ENCODE measurements around the gene MX2. TPM values are rescaled to one million over a fixed set of nuclear protein-coding genes. Genes with fewer than 3 reads are reported as not detected.

Gene MX2
- total RNA-seq (2014; rRNA removed; shearing (Covaris generic)) (8.1 and 9.2 TPM in 2 replicates), polyA plus RNA-seq (2016; fragmentation: Nextera tagmentation; extraction: Ambion mirVana) (5.4 and 6.1 TPM in 2 replicates)
- long read RNA-seq = 0 reads

- Mint-ChIP-seq H3K27me3 (ENCODE audit: insufficient read depth, low read depth, poor library complexity) (peaks cover 2% of the 10 kb centered on the region), H3K4me3 (no peak within 1 kb of the TSS), H3K36me3 (ENCODE audit: low read depth) (no peaks in the 10 kb centered on the region), H3K9me3 (no peaks in the 10 kb centered on the region), H3K4me1 (peaks cover 12% of the 10 kb centered on the region), H3K27ac (no peak within 1 kb of the TSS)
- TF ChIP-seq CREB1 (CRISPR knock-in tag; IDR thresholded peaks at IDR 0.05; ENCODE audit: low read depth) (no peak), ZNF462 (CRISPR knock-in tag; IDR thresholded peaks at IDR 0.05) (no peak), POLR2AphosphoS5 (IDR thresholded peaks at IDR 0.05; ENCODE audit: low read depth) (no peak), ZNF331 (CRISPR knock-in tag; IDR thresholded peaks at IDR 0.05; ENCODE audit: low read depth) (no peak), CTCF (conservative IDR thresholded peaks at IDR 0.05; ENCODE audit: low read depth in 2 of 2) (no peak), NANOG (IDR thresholded peaks at IDR 0.05; ENCODE audit: borderline replicate concordance) (no peak), ZNF114 (CRISPR knock-in tag; IDR thresholded peaks at IDR 0.05) (no peak), STAT1 (IDR thresholded peaks at IDR 0.05; ENCODE audit: unreplicated experiment) (no peak), EZH2 (IDR thresholded peaks at IDR 0.05; ENCODE audit: low read depth, unreplicated experiment) (no peak), REST (IDR thresholded peaks at IDR 0.05; ENCODE audit: unreplicated experiment) (no peak), EZH2phosphoT487 (IDR thresholded peaks at IDR 0.05; ENCODE audit: unreplicated experiment) (no peak), ETS1 (IDR thresholded peaks at IDR 0.05) (no peak), JUNB (IDR thresholded peaks at IDR 0.05; ENCODE audit: unreplicated experiment) (no peak)
- Histone ChIP-seq H3K27me3 (ENCODE audit: insufficient read depth) (no peaks in the 10 kb centered on the region), H3K27ac (ENCODE audit: low read depth) (no peak within 1 kb of the TSS), H3K79me2 (replicated peaks; ENCODE audit: insufficient read depth) (no peaks in the 10 kb centered on the region), H3F3A (replicated peaks; ENCODE audit: low read depth) (no peaks in the 10 kb centered on the region), H3K4me2 (no peak within 1 kb of the TSS), H4K20me1 (replicated peaks; ENCODE audit: insufficient read depth) (no peaks in the 10 kb centered on the region), H2AFZ (no peak within 1 kb of the TSS), H3K9me2 (ENCODE audit: insufficient read depth) (0 out of 2 replicates have a peak, but pooled peaks cover 4% of the 10 kb centered on the region), H3K36me3 (ENCODE audit: insufficient read depth) (no peaks in the 10 kb centered on the region), H3K4me3 (no peak within 1 kb of the TSS), H3K4me1 (ENCODE audit: insufficient read depth) (no peaks in the 10 kb centered on the region; the same call in 1 of the 2 replicates)
- DNase-seq (ENCODE audit: low spot score) (no peak), ATAC-seq (no peak)
Measured at GRCh38 chr21:41361786-41362604, at the start of gene MX2. Gene MX2, plus strand, starts transcription at chr21:41362027. Its CDS starts 14,880 bp downstream, at chr21:41376907.
